H9 (cell line): ENCODE measurements around the gene GMPPB. TPM values are rescaled to one million over a fixed set of nuclear protein-coding genes. Genes with fewer than 3 reads are reported as not detected.

Experiments used
- DNase-seq: peaks from one replicate; pipeline ENCODE4 v3.0.0-alpha.2; 2017
- H2AFZ ChIP-seq: one replicate; pipeline ENCODE4 v1.6.1; 2013; ENCODE audit warnings: mild to moderate bottlenecking, low read length, control low read depth, moderate library complexity
- H2AK5ac ChIP-seq: 2 replicates; pipeline ENCODE4 v1.6.1; 2013; ENCODE audit warnings: low read length, control low read depth, mixed read lengths; ENCODE audit not compliant: insufficient read length
- H2BK120ac ChIP-seq: one replicate; pipeline ENCODE4 v1.6.1; 2013; ENCODE audit warnings: low read depth, mild to moderate bottlenecking, low read length, control low read depth, inconsistent platforms; ENCODE audit not compliant: poor library complexity, severe bottlenecking
- H2BK12ac ChIP-seq: 2 replicates; pipeline ENCODE4 v1.6.1; 2013; ENCODE audit warnings: low read length, control low read depth, mixed read lengths, low read depth; ENCODE audit not compliant: insufficient read length
- H2BK15ac ChIP-seq: 2 replicates; pipeline ENCODE4 v1.6.1; 2013; ENCODE audit warnings: low read depth, low read length, control low read depth
- H2BK20ac ChIP-seq: one replicate; pipeline ENCODE4 v1.6.1; 2013; ENCODE audit warnings: low read depth, mild to moderate bottlenecking, low read length, control low read depth, inconsistent platforms; ENCODE audit not compliant: poor library complexity, severe bottlenecking
- H2BK5ac ChIP-seq: 2 replicates; pipeline ENCODE4 v1.6.1; 2013; ENCODE audit warnings: low read length, control low read depth, mixed read lengths; ENCODE audit not compliant: insufficient read length
- H3K14ac ChIP-seq: 2 replicates; pipeline ENCODE4 v1.6.1; 2013; ENCODE audit warnings: low read length, control low read depth; ENCODE audit not compliant: insufficient read depth
- H3K18ac ChIP-seq: 2 replicates; pipeline ENCODE4 v1.6.1; 2013; ENCODE audit warnings: low read depth, mild to moderate bottlenecking, mixed read lengths, low read length, control low read depth; ENCODE audit not compliant: insufficient read length
- H3K23ac ChIP-seq: 2 replicates; pipeline ENCODE4 v1.6.1; 2013; ENCODE audit warnings: low read length, control low read depth, mixed read lengths, low read depth; ENCODE audit not compliant: insufficient read length
- H3K23me2 ChIP-seq: 2 replicates; pipeline ENCODE4 v1.6.1; 2013; ENCODE audit warnings: low read depth, mild to moderate bottlenecking, mixed read lengths, low read length, control low read depth; ENCODE audit not compliant: insufficient read length, poor library complexity, severe bottlenecking
- H3K27ac ChIP-seq: 2 replicates; pipeline ENCODE4 v1.5.1; 2013; ENCODE audit warnings: low read length, control low read depth, mixed read lengths, low read depth; ENCODE audit not compliant: insufficient read length
- H3K27me3 ChIP-seq: 2 replicates; pipeline ENCODE4 v1.6.1; 2013; ENCODE audit warnings: low read length, control low read depth, inconsistent platforms; ENCODE audit not compliant: insufficient read depth
- H3K4ac ChIP-seq: 2 replicates; pipeline ENCODE4 v1.6.1; 2013; ENCODE audit warnings: low read depth, mild to moderate bottlenecking, control low read depth, inconsistent platforms, low read length, moderate library complexity
- H3K4me1 ChIP-seq: 2 replicates; pipeline ENCODE4 v1.6.1; 2013; ENCODE audit warnings: low read length, control low read depth, inconsistent platforms; ENCODE audit not compliant: insufficient read depth
- H3K4me2 ChIP-seq: 2 replicates; pipeline ENCODE4 v1.6.1; 2013; ENCODE audit warnings: low read length, control low read depth, mixed read lengths; ENCODE audit not compliant: insufficient read length, insufficient read depth
- H3K56ac ChIP-seq: 2 replicates; pipeline ENCODE4 v1.6.1; 2013; ENCODE audit warnings: low read depth, mild to moderate bottlenecking, mixed read lengths, low read length, control low read depth; ENCODE audit not compliant: insufficient read length
- H3K79me1 ChIP-seq: 2 replicates; pipeline ENCODE4 v1.6.1; 2013; ENCODE audit warnings: low read depth, mild to moderate bottlenecking, moderate library complexity, low read length, control low read depth, inconsistent platforms; ENCODE audit not compliant: insufficient read depth, poor library complexity, severe bottlenecking
- H3K79me2 ChIP-seq: 2 replicates; pipeline ENCODE4 v1.6.1; 2013; ENCODE audit warnings: low read length, control low read depth, inconsistent platforms; ENCODE audit not compliant: insufficient read depth
- H3K9ac ChIP-seq: 2 replicates; pipeline ENCODE4 v1.6.1; 2013; ENCODE audit warnings: low read length, control low read depth, mixed read lengths; ENCODE audit not compliant: insufficient read length; ENCODE audit errors: extremely low read depth
- H3K9me3 ChIP-seq: one replicate; pipeline ENCODE4 v1.6.1; 2013; ENCODE audit warnings: low read depth, low read length, inconsistent platforms; ENCODE audit not compliant: control insufficient read depth
- H3T11ph ChIP-seq: one replicate; pipeline ENCODE4 v1.6.1; 2013; ENCODE audit warnings: mild to moderate bottlenecking, low read length, control low read depth, inconsistent platforms
- H4K20me1 ChIP-seq: one replicate; pipeline ENCODE4 v1.6.1; 2013; ENCODE audit not compliant: control insufficient read depth, insufficient read length, insufficient read depth
- H4K5ac ChIP-seq: 2 replicates; pipeline ENCODE4 v1.6.1; 2013; ENCODE audit warnings: low read depth, mild to moderate bottlenecking, mixed read lengths, low read length, control low read depth; ENCODE audit not compliant: insufficient read length
- H4K8ac ChIP-seq: replicated peaks from 2 replicates; pipeline ENCODE4 v1.6.1; 2013; ENCODE audit warnings: low read length, control low read depth, mixed read lengths, low read depth; ENCODE audit not compliant: insufficient read length
- H4K91ac ChIP-seq: 2 replicates; pipeline ENCODE4 v1.6.1; 2013; ENCODE audit warnings: low read depth, mild to moderate bottlenecking, moderate library complexity, mixed read lengths, low read length, control low read depth; ENCODE audit not compliant: insufficient read length
- H3K27ac Mint-ChIP-seq, 3 experiments: 2 replicates in 2 of 3; 3 replicates in 1 of 3; pipeline ENCODE4 v1.8.0; 2020 to 2021; ENCODE audit warnings: mixed read lengths in 3 of 3, mild to moderate bottlenecking in 1 of 3, moderate library complexity in 1 of 3
- H3K27me3 Mint-ChIP-seq: 2 replicates; pipeline ENCODE4 v1.8.0; 2021; ENCODE audit warnings: low read depth, mild to moderate bottlenecking, moderate library complexity, mixed read lengths
- H3K36me3 Mint-ChIP-seq, 3 experiments: 2 replicates in 2 of 3; 3 replicates in 1 of 3; pipeline ENCODE4 v1.8.0; 2020 to 2021; ENCODE audit warnings: low read depth in 3 of 3, mixed read lengths in 3 of 3; ENCODE audit not compliant: insufficient read depth in 1 of 3
- H3K4me1 Mint-ChIP-seq, 2 experiments: 2 replicates each; pipeline ENCODE4 v1.8.0; 2020; ENCODE audit warnings: mixed read lengths in 2 of 2
- H3K4me3 Mint-ChIP-seq, 2 experiments: 2 replicates in 1 of 2; 3 replicates in 1 of 2; pipeline ENCODE4 v1.8.0; 2020 to 2021; ENCODE audit warnings: mild to moderate bottlenecking in 2 of 2, mixed read lengths in 2 of 2, moderate library complexity in 1 of 2
- H3K9me3 Mint-ChIP-seq, 2 experiments: 2 replicates in 1 of 2; 3 replicates in 1 of 2; pipeline ENCODE4 v1.8.0; 2020; ENCODE audit warnings: mild to moderate bottlenecking in 2 of 2, mixed read lengths in 2 of 2, moderate library complexity in 1 of 2
- WGBS: extraction: QIAGEN DNeasy Blood & Tissue Kit; methylation state at CpG from one replicate; pipeline ENCODE4 v1.1.7; 2013; ENCODE audit warnings: missing lambda C conversion rate, low lambda C conversion rate, mixed read lengths; ENCODE audit not compliant: insufficient read length; ENCODE audit errors: extremely low coverage; 5-methylcytosine and 5-hydroxymethylcytosine counted together
- total RNA-seq: library from RNA; stranded (reverse); gene quantifications from 2 replicates; pipeline ENCODE4 v1.2.1, GENCODE V29; 2021
- TF ChIP-seq, protein P1 (sequence below): fragments of 200-600 bp; sonication (generic); conservative IDR thresholded peaks from 3 replicates; pipeline ENCODE4 v1.8.0; 2021; ENCODE audit warnings: antibody characterized with exemption, mild to moderate bottlenecking

The GMPPB gene
- total RNA-seq, 1 experiment from 2014 or later = 31.1 TPM

DNA sequence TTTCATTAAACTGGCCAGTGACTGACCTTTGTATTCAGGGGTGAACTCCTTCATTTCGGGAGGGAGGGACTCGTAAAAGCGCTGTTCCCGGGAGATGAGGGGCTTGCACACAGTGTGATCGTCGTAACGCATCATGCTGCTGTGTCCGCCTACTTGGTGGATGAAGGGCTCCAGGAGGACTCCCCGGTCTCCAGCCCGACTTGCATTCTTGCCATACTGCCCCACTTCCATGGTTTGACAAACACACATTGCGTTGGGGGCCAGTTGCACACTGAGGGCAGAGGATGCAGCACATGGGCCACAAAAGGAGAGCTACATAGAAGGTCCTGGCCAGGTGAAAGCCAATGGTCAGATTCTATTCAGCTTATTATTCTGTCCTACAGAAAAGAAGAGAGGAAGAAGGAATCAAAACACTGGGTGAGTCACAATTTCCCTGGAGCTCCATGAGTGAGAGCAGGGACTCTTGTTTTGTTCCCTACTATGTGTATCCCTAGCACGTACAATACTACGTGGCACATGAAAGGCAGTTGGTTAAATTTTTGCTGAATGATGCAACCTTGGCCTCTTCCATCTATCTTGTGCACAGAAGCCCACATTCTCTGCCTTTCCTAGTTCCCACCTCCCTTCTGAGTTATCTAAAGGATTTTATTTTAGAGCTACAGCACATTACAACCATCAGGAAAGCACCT lies 24.2 kb upstream of the GMPPB start:
- no peaks in the 10 kb centered on the region for H3K9me3 Mint-ChIP-seq
- WGBS = no CpG with 5 or more reads among the region's 13 CpGs
- Histone ChIP-seq H3K4me1 (no peaks in the 10 kb centered on the region), H3K9me3 (no peaks in the 10 kb centered on the region), H3K23me2 (no peaks in the 10 kb centered on the region), H3K9ac (no peak overlapping the region), H2BK12ac (no peak overlapping the region), H3K27me3 (no peaks in the 10 kb centered on the region; the same call in 1 of the 2 replicates), H3K18ac (no peak overlapping the region), H3K14ac (no peak overlapping the region), H2BK20ac (no peak overlapping the region), H3K56ac (no peak overlapping the region), H4K20me1 (no peaks in the 10 kb centered on the region), H2BK5ac (no peak overlapping the region), H3K79me1 (peaks cover 7% of the 10 kb centered on the region), H3K4me2 (no peak overlapping the region), H4K91ac (no peak overlapping the region), H3K79me2 (no peaks in the 10 kb centered on the region; the same call in 1 of the 2 replicates), H4K5ac (no peak overlapping the region), H3K27ac (no peak overlapping the region), H2BK120ac (no peak overlapping the region), H3K4ac (no peak overlapping the region), H3K23ac (no peak overlapping the region), H4K8ac (no peak overlapping the region), H3T11ph (no peak overlapping the region), H2AK5ac (no peak overlapping the region), H2BK15ac (no peak overlapping the region), H2AFZ (no peak overlapping the region)
- H3K36me3 Mint-ChIP-seq = peaks cover 3 to 20% (median 8%) of the 10 kb centered on the region in 3 experiments; a peak in 5 of 7 replicates
- peak overlapping the region in 2 of 3 experiments; percentile 12 to 39; a peak in 2 of 7 replicates for H3K27ac Mint-ChIP-seq
- H3K27me3 Mint-ChIP-seq = no peaks in the 10 kb centered on the region
- TF ChIP-seq, protein P1, sequence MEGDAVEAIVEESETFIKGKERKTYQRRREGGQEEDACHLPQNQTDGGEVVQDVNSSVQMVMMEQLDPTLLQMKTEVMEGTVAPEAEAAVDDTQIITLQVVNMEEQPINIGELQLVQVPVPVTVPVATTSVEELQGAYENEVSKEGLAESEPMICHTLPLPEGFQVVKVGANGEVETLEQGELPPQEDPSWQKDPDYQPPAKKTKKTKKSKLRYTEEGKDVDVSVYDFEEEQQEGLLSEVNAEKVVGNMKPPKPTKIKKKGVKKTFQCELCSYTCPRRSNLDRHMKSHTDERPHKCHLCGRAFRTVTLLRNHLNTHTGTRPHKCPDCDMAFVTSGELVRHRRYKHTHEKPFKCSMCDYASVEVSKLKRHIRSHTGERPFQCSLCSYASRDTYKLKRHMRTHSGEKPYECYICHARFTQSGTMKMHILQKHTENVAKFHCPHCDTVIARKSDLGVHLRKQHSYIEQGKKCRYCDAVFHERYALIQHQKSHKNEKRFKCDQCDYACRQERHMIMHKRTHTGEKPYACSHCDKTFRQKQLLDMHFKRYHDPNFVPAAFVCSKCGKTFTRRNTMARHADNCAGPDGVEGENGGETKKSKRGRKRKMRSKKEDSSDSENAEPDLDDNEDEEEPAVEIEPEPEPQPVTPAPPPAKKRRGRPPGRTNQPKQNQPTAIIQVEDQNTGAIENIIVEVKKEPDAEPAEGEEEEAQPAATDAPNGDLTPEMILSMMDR = no peak
- DNase-seq = no peak
- H3K4me3 Mint-ChIP-seq = no peak overlapping the region
- peaks cover 0 to 4% of the 10 kb centered on the region in 2 experiments; a peak in 2 of 4 replicates for H3K4me1 Mint-ChIP-seq
